ENCODE results near the gene ISL1.

The ISL1 gene

GRCh38 chr5:51383131-51384121 lies at the start of gene ISL1:
Gene ISL1, plus strand, starts transcription at chr5:51383448. Its CDS starts 224 bp downstream, at chr5:51383672.
- DNase-seq (ENCODE audit: low spot score), result peak; percentile 84

- no peak for DNase-seq (ENCODE audit: low spot score)
Measured at GRCh38 chr5:51336878-51337277, 46.4 kb upstream of the ISL1 start.

- no peak for DNase-seq (ENCODE audit: low spot score)
Measured at GRCh38 chr5:51345106-51345505, 38.1 kb upstream of the ISL1 start.

GRCh38 chr5:51347157-51347556 lies 36.1 kb upstream of the ISL1 start:
- DNase-seq (ENCODE audit: low spot score), result no peak

- DNase-seq (ENCODE audit: low spot score), result no peak
Measured at GRCh38 chr5:51347704-51348103, 35.5 kb upstream of the ISL1 start.

GRCh38 chr5:51371052-51371451 lies 12.2 kb upstream of the ISL1 start:
- no peak for DNase-seq (ENCODE audit: low spot score)

GRCh38 chr5:51373880-51374523 lies 9.2 kb upstream of the ISL1 start:
- DNase-seq (ENCODE audit: low spot score), result no peak

- no peak for DNase-seq (ENCODE audit: low spot score)
Measured at GRCh38 chr5:51375084-51375483, 8.2 kb upstream of the ISL1 start.

GRCh38 chr5:51376509-51376908 lies 6.7 kb upstream of the ISL1 start:
- DNase-seq (ENCODE audit: low spot score), result no peak

- DNase-seq (ENCODE audit: low spot score), result no peak
Measured at GRCh38 chr5:51377151-51378060, 5.8 kb upstream of the ISL1 start.

GRCh38 chr5:51378061-51378409 lies 5.2 kb upstream of the ISL1 start:
- DNase-seq (ENCODE audit: low spot score), result no peak

- DNase-seq (ENCODE audit: low spot score), result no peak
Measured at GRCh38 chr5:51378448-51379330, 4.6 kb upstream of the ISL1 start.

- no peak for DNase-seq (ENCODE audit: low spot score)
Measured at GRCh38 chr5:51379331-51379700, 3.9 kb upstream of the ISL1 start.

GRCh38 chr5:51380603-51381207 lies 2.5 kb upstream of the ISL1 start:
- DNase-seq (ENCODE audit: low spot score), result peak; percentile 40

- DNase-seq (ENCODE audit: low spot score), result no peak
Measured at GRCh38 chr5:51381761-51382474, 1.3 kb upstream of the ISL1 start.

- DNase-seq (ENCODE audit: low spot score), result no peak
Measured at GRCh38 chr5:51382521-51383130, 622 bp upstream of the ISL1 start.

GRCh38 chr5:51384281-51384840 lies 1.1 kb downstream of the ISL1 start:
- no peak for DNase-seq (ENCODE audit: low spot score)

- no peak for DNase-seq (ENCODE audit: low spot score)
Measured at GRCh38 chr5:51385216-51385615, 2.0 kb downstream of the ISL1 start.

All from GM03348 (cell line).